Dendritic cell treated with granulocyte-macrophage colony-stimulating factor and Interleukin-4, amounts not matched to agents 40 ng/mL and 50 ng/mL, for 4 days (primary cell): Measurements from ENCODE around the gene PSEN1.

Experiments
- H3K27ac Mint-ChIP-seq: one replicate; pipeline ENCODE4 v1.8.0; 2022; ENCODE audit warnings: mild to moderate bottlenecking, mixed read lengths
- H3K27me3 Mint-ChIP-seq: one replicate; pipeline ENCODE4 v1.8.0; 2022; ENCODE audit warnings: mild to moderate bottlenecking, mixed read lengths
- H3K36me3 Mint-ChIP-seq: one replicate; pipeline ENCODE4 v1.8.0; 2022; ENCODE audit warnings: low read depth, mixed read lengths
- H3K4me1 Mint-ChIP-seq: one replicate; pipeline ENCODE4 v1.8.0; 2022; ENCODE audit warnings: low read depth, mixed read lengths
- H3K4me3 Mint-ChIP-seq: one replicate; pipeline ENCODE4 v1.8.0; 2022; ENCODE audit warnings: mild to moderate bottlenecking, moderate library complexity, mixed read lengths
- H3K9me3 Mint-ChIP-seq: one replicate; pipeline ENCODE4 v1.8.0; 2022; ENCODE audit warnings: mixed read lengths
- intact Hi-C: fragments of 100-400 bp; cut with micrococcal nuclease; formaldehyde crosslinking; loops from one replicate; pipeline ENCODE4 v1.15.0; 2022

Gene PSEN1

DNA sequence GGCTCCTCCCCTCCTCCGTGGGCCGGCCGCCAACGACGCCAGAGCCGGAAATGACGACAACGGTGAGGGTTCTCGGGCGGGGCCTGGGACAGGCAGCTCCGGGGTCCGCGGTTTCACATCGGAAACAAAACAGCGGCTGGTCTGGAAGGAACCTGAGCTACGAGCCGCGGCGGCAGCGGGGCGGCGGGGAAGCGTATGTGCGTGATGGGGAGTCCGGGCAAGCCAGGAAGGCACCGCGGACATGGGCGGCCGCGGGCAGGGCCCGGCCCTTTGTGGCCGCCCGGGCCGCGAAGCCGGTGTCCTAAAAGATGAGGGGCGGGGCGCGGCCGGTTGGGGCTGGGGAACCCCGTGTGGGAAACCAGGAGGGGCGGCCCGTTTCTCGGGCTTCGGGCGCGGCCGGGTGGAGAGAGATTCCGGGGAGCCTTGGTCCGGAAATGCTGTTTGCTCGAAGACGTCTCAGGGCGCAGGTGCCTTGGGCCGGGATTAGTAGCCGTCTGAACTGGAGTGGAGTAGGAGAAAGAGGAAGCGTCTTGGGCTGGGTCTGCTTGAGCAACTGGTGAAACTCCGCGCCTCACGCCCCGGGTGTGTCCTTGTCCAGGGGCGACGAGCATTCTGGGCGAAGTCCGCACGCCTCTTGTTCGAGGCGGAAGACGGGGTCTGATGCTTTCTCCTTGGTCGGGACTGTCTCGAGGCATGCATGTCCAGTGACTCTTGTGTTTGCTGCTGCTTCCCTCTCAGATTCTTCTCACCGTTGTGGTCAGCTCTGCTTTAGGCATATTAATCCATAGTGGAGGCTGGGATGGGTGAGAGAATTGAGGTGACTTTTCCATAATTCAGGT lies at the start of gene PSEN1:
TSS of gene PSEN1 (plus strand) at position 121 of the 839 bp plus-strand sequence. CDS start 11,513 bp downstream, outside the sequence.
- intact Hi-C loops: loop anchor here (2.0 to 5.0 kb wide), 2 partner anchors 78 to 716 kb away; partner anchors contain the start of genes PTGR2 and RBM25
- Mint-ChIP-seq H3K9me3 (no peaks in the 10 kb centered on the region), H3K4me1 (peaks cover 21% of the 10 kb centered on the region), H3K36me3 (peaks cover 49% of the 10 kb centered on the region), H3K4me3 (peak within 1 kb of the TSS; percentile 89), H3K27ac (peak within 1 kb of the TSS; percentile 100), H3K27me3 (no peaks in the 10 kb centered on the region)

DNA sequence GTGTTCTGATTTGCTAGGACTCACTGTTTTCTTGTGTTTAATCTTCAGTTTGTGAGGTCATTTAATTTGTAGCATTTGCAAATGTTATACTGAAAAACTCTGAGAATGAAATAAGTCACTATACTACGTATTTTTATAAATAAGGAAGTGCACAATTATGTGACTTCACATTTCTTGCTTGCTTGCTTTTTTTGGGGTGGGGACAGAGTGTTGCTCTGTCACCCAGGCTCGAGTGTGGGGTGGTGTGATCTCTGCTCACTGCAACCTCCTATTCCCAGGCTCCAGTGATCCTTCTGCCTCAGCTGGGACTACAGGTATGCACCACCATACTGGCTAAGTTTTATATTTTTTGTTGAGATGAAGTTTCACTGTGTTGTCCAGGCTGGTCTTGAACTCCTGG lies 45.3 kb upstream of the PSEN1 start:
- Mint-ChIP-seq H3K27me3 (no peaks in the 10 kb centered on the region), H3K36me3 (peaks cover 92% of the 10 kb centered on the region), H3K4me1 (peaks cover 20% of the 10 kb centered on the region), H3K27ac (peak overlapping the region; percentile 80), H3K9me3 (no peaks in the 10 kb centered on the region), H3K4me3 (no peak overlapping the region)
- intact Hi-C loops: loop anchor here (10.0 kb wide), 1 partner anchor 104 kb away; no protein-coding TSS in a partner anchor

DNA sequence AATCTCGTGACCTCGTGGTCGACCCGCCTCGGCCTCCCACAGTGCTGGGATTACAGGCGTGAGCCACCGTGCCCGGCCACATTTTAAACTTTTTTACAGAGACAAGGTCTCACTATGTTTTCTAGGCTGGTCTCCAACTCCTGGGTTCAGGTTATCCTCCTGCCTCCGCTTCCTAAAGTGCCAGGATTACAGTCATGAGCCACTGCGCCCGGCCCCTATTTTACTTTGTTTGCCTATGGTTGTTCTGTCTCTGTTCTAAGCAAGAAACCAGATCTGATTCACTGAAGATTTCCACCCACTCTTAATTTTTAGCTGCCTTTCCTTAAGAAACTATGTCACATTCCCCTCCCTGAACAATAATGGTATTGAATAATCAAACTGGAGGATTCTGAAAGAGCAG lies 38.9 kb upstream of the PSEN1 start:
- peaks cover under 1% of the 10 kb centered on the region for H3K4me1 Mint-ChIP-seq
- no peak overlapping the region for H3K27ac Mint-ChIP-seq
- H3K36me3 Mint-ChIP-seq: peaks cover 92% of the 10 kb centered on the region
- no peaks in the 10 kb centered on the region for H3K9me3 Mint-ChIP-seq
- intact Hi-C loops: loop anchor here (10.0 kb wide), 1 partner anchor 97 kb away; no protein-coding TSS in a partner anchor
- no peaks in the 10 kb centered on the region for H3K27me3 Mint-ChIP-seq
- H3K4me3 Mint-ChIP-seq: no peak overlapping the region

DNA sequence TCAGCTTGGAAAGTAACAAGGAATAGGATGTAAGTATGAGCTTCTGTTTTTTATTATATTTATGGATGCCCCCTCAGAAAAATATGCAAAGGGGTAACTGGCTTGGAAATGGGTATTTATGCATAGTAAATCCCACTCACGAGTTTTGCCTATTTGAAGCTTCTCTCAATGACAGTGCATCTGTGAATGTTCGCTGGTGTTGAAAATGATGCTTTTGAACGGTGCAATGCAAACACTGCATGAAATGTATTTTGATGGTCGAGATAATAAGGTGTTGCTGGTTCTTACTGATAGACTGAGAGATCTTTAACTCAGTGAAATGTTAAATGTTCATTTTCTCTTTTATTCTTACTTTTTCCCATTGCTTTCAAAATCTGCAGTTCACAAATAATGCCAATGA lies 36.0 kb upstream of the PSEN1 start:
- Mint-ChIP-seq H3K4me1 (no peaks in the 10 kb centered on the region), H3K27me3 (no peaks in the 10 kb centered on the region)
- intact Hi-C loops: no loop called here

DNA sequence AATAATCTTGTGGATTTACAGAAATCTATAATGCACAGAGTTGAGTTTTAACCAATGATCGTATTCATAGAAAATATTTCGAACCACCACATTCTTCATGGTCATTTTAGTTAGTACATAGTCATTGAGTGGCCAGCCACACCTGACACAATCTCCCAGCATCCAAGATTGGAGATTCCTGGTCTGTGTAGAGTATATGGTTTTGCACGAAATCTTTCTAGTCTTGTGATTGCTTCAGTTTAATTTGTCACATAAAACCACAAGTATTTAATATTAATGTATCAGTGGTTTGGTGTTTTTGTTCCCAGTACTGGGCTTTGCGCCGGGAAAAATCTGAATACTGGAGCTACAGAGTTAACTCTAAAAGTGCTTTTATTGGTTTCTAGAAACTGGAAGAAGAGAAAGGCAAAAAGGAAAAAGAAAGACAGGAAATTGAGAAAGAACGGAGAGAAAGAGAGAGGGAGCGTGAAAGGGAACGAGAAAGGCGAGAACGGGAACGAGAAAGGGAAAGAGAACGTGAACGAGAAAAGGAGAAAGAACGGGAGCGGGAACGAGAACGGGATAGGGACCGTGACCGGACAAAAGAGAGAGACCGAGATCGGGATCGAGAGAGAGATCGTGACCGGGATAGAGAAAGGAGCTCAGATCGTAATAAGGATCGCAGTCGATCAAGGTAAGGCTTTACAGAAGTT lies 33.4 kb upstream of the PSEN1 start:
- Mint-ChIP-seq H3K27me3 (no peaks in the 10 kb centered on the region), H3K27ac (no peak overlapping the region)

More for the DNA sequence above, 36.0 kb upstream of the PSEN1 start:
- Mint-ChIP-seq H3K36me3 (peaks cover 95% of the 10 kb centered on the region), H3K9me3 (no peaks in the 10 kb centered on the region), H3K4me3 (no peak overlapping the region), H3K27ac (no peak overlapping the region)

DNA sequence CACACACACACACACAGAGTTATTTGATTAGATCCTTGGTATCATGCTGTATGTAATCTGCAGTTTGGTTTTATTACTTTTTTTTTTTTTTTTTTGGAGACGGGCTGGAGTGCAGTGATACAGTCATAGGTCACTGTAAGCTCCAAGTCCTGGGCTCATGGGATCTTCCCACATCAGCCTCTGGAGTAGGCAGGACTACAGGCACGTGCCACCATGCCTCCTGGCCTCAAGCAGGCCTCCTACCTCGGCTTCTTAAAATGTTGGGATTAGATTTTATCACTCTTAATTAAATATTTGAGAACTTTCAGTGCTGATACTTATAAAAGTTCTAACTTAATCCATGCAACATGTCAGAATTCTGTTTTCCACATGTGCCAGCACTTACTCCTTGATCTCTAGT lies 31.3 kb upstream of the PSEN1 start:
- H3K27ac Mint-ChIP-seq: no peak overlapping the region
- H3K9me3 Mint-ChIP-seq: no peaks in the 10 kb centered on the region
- no peaks in the 10 kb centered on the region for H3K4me1 Mint-ChIP-seq
- no peak overlapping the region for H3K4me3 Mint-ChIP-seq
- H3K36me3 Mint-ChIP-seq: peaks cover 96% of the 10 kb centered on the region
- intact Hi-C loops: no loop called here
- no peaks in the 10 kb centered on the region for H3K27me3 Mint-ChIP-seq

More for the DNA sequence above, 33.4 kb upstream of the PSEN1 start:
- peaks cover 97% of the 10 kb centered on the region for H3K36me3 Mint-ChIP-seq
- H3K4me1 Mint-ChIP-seq: no peaks in the 10 kb centered on the region
- H3K9me3 Mint-ChIP-seq: no peaks in the 10 kb centered on the region
- intact Hi-C loops: no loop called here
- H3K4me3 Mint-ChIP-seq: no peak overlapping the region

DNA sequence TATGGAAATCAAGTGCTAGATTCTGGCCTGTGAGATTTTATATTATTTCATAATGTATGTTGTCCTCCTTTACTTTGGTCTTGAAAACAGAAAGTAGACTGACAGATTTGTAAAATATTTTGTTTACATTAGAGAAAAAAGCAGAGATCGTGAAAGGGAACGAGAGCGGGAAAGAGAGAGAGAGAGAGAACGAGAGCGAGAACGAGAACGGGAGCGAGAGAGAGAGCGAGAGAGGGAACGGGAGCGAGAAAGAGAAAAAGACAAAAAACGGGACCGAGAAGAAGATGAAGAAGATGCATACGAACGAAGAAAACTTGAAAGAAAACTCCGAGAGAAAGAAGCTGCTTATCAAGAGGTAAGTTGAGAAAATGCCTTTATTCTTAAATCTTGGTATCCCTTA lies 30.6 kb upstream of the PSEN1 start:
- intact Hi-C loops: no loop called here
- H3K36me3 Mint-ChIP-seq: peaks cover 96% of the 10 kb centered on the region

DNA sequence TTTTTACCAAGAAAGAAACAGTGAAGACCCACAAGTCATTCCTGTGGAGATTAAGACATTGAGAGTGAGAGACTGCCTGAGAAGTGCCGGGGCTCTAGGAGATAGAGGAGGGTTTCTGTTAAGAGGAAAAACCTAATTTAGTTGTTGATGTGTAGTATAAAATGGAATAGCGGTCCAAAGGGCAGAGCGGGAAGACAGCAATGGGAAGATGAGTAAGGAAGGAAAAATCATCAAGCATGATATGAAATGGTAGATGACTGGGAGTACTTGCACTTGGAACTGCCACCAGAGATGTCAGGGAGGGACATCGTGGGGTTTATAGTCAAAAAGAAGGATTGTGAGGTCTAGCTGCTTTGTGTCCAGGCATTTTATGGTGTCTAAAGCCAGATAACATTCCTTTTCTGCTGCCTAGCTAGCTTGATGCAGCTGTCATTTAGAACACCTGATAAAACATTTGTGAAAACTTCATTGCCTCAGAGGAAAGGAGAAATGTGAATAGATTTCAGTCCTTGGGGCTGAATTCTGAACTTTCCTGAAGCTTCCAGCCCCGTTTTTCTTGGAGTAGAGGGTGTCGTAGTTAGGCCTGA lies 20.1 kb upstream of the PSEN1 start:
- Mint-ChIP-seq H3K27me3 (no peaks in the 10 kb centered on the region), H3K9me3 (no peaks in the 10 kb centered on the region), H3K4me1 (no peaks in the 10 kb centered on the region), H3K36me3 (peaks cover 89% of the 10 kb centered on the region), H3K4me3 (no peak overlapping the region), H3K27ac (no peak overlapping the region)
- intact Hi-C loops: no loop called here

More for the DNA sequence above, 30.6 kb upstream of the PSEN1 start:
- no peak overlapping the region for H3K4me3 Mint-ChIP-seq
- H3K27me3 Mint-ChIP-seq: no peaks in the 10 kb centered on the region
- no peak overlapping the region for H3K27ac Mint-ChIP-seq
- H3K9me3 Mint-ChIP-seq: no peaks in the 10 kb centered on the region
- no peaks in the 10 kb centered on the region for H3K4me1 Mint-ChIP-seq

DNA sequence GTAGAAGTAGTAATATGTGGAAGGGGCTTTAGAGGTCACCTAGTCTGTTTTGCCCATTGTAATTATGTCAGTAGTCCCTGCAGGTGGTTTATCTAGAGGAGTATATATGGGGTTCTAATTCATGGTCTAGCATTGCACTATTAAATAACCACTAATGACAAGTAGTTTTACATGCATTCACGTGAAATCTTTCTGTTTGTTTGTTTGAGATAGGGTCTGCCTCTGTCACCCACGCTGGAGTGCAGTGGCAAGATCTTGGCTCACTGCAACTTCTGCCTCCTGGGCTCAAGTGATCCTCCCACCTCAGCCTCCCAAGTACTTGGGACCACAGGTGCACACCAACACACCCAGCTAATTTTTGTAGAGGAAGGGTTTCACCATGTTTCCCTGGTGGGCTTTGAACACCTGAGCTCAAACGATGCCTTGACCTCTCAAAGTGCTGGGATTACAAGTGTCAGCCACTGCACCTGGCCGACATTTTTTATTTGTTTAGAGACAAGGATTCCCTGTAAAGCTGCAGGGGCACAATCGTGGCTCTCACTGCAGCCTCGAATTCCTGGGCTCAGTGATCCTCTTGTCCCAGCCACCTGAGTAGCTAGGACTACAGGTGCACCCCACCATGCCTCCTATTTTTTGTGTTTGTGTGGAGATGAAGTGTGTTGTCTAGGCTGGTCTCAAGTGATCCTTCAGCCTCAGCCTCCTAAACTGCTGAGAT lies 12.0 kb upstream of the PSEN1 start:
- peaks cover 65% of the 10 kb centered on the region for H3K36me3 Mint-ChIP-seq
- no peak overlapping the region for H3K4me3 Mint-ChIP-seq
- intact Hi-C loops: no loop called here
- H3K9me3 Mint-ChIP-seq: no peaks in the 10 kb centered on the region
- H3K4me1 Mint-ChIP-seq: no peaks in the 10 kb centered on the region
- H3K27ac Mint-ChIP-seq: no peak overlapping the region
- no peaks in the 10 kb centered on the region for H3K27me3 Mint-ChIP-seq

DNA sequence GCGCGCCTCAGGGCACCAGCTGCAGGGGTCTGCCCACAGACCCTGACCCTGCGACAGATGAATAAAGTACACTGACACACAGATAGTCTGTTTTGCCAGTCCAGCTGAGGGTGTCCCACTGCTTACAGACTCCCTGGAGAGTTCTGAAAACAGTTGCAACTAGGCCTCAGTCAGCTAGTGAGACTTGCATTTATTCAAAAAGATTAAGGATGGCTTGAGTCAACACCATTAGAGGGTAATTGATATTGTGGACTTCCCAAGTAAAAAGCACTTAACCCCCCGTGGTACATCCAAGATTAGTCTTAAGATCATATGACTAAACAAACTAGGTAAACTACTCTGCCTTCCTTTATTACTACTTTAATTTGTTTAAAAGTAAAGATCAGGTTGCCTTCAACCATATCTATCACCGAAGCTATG lies 11.1 kb upstream of the PSEN1 start:
- Mint-ChIP-seq H3K9me3 (no peaks in the 10 kb centered on the region), H3K27ac (no peak overlapping the region), H3K27me3 (no peaks in the 10 kb centered on the region), H3K4me3 (no peak overlapping the region), H3K4me1 (no peaks in the 10 kb centered on the region), H3K36me3 (peaks cover 56% of the 10 kb centered on the region)
- intact Hi-C loops: no loop called here

DNA sequence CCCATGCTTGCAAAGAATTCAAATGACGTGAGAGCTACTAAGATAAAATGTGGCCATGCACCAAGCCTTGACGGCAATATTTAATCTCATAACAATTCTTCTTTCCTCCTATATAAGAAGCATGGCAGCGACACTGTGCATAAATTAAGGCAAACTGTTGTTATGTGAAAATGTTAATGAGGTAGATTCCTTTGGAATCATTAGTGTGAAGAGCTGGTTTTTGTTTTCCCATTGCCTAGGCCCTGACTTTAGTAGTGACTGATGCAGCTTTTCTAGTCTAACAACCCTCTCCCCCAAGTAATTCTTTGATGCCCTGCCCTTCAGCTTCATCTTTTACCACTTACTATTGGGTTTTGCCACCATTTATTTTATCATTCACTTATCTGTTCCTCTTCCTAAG lies 10.6 kb upstream of the PSEN1 start:
- intact Hi-C loops: no loop called here
- H3K27ac Mint-ChIP-seq: no peak overlapping the region

DNA sequence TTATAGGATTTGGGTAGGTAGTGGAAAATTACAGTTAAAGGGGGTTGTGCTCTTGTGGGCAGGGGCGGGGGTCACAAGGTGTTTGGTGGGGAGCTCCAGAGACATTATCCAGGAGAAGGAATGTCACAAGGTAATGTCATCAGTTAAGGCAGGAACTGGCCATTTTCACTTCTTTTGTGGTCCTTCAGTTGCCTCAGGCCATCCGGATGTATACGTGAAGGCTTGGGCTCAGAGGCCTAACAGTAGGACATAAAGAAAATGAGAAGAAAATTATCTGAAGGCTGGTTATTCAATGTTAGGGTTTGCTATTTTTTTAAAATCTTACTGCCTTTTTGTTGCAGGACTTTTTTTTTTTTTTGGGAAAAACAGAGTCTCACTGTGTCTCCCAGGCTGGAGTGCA lies 2.5 kb upstream of the PSEN1 start:
- Mint-ChIP-seq H3K4me3 (no peak overlapping the region), H3K27ac (no peak overlapping the region), H3K4me1 (peaks cover 9% of the 10 kb centered on the region), H3K9me3 (no peaks in the 10 kb centered on the region), H3K27me3 (no peaks in the 10 kb centered on the region), H3K36me3 (peaks cover 34% of the 10 kb centered on the region)
- intact Hi-C loops: no loop called here

More for the DNA sequence above, 10.6 kb upstream of the PSEN1 start:
- no peak overlapping the region for H3K4me3 Mint-ChIP-seq
- no peaks in the 10 kb centered on the region for H3K9me3 Mint-ChIP-seq
- H3K36me3 Mint-ChIP-seq: peaks cover 50% of the 10 kb centered on the region
- H3K4me1 Mint-ChIP-seq: no peaks in the 10 kb centered on the region
- H3K27me3 Mint-ChIP-seq: no peaks in the 10 kb centered on the region

DNA sequence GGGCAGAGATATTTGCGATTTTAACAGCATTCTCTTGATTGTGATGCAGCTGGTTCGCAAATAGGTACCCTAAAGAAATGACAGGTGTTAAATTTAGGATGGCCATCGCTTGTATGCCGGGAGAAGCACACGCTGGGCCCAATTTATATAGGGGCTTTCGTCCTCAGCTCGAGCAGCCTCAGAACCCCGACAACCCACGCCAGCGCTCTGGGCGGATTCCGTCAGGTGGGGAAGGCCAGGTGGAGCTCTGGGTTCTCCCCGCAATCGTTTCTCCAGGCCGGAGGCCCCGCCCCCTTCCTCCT lies 271 bp upstream of the PSEN1 start:
- peak overlapping the region; percentile 89 for H3K4me3 Mint-ChIP-seq
- H3K27ac Mint-ChIP-seq: peak overlapping the region; percentile 100
- H3K36me3 Mint-ChIP-seq: peaks cover 45% of the 10 kb centered on the region
- intact Hi-C loops: loop anchor here (2.0 to 5.0 kb wide), 2 partner anchors 77 to 716 kb away; partner anchors contain the start of genes PTGR2 and RBM25
- H3K27me3 Mint-ChIP-seq: no peaks in the 10 kb centered on the region
- peaks cover 15% of the 10 kb centered on the region for H3K4me1 Mint-ChIP-seq
- no peaks in the 10 kb centered on the region for H3K9me3 Mint-ChIP-seq
